Measurements from ENCODE around the gene GNRH2. TPM values are rescaled to one million over a fixed set of nuclear protein-coding genes. Genes with fewer than 3 reads are reported as not detected.

Gene GNRH2
- polyA plus RNA-seq, 1 of the 3 experiments (the other 2 are of a cell fraction): 0.58 TPM

DNA sequence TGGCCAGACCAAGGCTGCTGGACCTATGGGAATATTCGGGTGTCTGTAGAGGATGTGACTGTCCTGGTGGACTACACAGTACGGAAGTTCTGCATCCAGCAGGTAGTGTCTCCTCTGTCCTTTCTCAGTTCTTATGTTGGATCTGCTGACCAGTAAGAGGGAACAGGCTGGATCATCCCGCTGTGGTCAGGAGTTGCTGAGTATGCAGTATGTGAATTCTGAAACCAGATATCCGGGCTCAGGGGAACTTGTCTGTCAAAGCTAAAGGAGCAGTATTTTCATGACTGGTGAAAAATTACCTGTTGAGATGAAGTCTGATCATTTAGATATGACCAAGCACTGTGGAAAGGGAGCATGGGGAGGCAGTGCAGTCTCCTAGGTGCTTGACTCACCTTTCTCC lies 22.1 kb upstream of the GNRH2 start:
- TF ChIP-seq SMC3 (IDR thresholded peaks at IDR 0.05; ENCODE audit: low read depth, low read length): no peak
- no peak for TF ChIP-seq NRF1 (IDR thresholded peaks at IDR 0.05; ENCODE audit: low read depth, low read length)
- no peak for TF ChIP-seq JUND (IDR thresholded peaks at IDR 0.05)
- TF ChIP-seq, protein P1, sequence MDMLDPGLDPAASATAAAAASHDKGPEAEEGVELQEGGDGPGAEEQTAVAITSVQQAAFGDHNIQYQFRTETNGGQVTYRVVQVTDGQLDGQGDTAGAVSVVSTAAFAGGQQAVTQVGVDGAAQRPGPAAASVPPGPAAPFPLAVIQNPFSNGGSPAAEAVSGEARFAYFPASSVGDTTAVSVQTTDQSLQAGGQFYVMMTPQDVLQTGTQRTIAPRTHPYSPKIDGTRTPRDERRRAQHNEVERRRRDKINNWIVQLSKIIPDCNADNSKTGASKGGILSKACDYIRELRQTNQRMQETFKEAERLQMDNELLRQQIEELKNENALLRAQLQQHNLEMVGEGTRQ (IDR thresholded peaks at IDR 0.05; ENCODE audit: borderline replicate concordance, low read depth, low read length): no peak
- TF ChIP-seq NFIC (IDR thresholded peaks at IDR 0.05; ENCODE audit: borderline replicate concordance): no peak
- TF ChIP-seq RXRA (IDR thresholded peaks at IDR 0.05; ENCODE audit: borderline replicate concordance, low read depth): no peak
- TF ChIP-seq, protein P2, sequence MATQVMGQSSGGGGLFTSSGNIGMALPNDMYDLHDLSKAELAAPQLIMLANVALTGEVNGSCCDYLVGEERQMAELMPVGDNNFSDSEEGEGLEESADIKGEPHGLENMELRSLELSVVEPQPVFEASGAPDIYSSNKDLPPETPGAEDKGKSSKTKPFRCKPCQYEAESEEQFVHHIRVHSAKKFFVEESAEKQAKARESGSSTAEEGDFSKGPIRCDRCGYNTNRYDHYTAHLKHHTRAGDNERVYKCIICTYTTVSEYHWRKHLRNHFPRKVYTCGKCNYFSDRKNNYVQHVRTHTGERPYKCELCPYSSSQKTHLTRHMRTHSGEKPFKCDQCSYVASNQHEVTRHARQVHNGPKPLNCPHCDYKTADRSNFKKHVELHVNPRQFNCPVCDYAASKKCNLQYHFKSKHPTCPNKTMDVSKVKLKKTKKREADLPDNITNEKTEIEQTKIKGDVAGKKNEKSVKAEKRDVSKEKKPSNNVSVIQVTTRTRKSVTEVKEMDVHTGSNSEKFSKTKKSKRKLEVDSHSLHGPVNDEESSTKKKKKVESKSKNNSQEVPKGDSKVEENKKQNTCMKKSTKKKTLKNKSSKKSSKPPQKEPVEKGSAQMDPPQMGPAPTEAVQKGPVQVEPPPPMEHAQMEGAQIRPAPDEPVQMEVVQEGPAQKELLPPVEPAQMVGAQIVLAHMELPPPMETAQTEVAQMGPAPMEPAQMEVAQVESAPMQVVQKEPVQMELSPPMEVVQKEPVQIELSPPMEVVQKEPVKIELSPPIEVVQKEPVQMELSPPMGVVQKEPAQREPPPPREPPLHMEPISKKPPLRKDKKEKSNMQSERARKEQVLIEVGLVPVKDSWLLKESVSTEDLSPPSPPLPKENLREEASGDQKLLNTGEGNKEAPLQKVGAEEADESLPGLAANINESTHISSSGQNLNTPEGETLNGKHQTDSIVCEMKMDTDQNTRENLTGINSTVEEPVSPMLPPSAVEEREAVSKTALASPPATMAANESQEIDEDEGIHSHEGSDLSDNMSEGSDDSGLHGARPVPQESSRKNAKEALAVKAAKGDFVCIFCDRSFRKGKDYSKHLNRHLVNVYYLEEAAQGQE (IDR thresholded peaks at IDR 0.05; ENCODE audit: low read depth, low read length): no peak
- TF ChIP-seq RFX5 (IDR thresholded peaks at IDR 0.05; ENCODE audit: low read length): no peak
- no peak for TF ChIP-seq ELF1 (IDR thresholded peaks at IDR 0.05)
- TF ChIP-seq, protein P3, sequence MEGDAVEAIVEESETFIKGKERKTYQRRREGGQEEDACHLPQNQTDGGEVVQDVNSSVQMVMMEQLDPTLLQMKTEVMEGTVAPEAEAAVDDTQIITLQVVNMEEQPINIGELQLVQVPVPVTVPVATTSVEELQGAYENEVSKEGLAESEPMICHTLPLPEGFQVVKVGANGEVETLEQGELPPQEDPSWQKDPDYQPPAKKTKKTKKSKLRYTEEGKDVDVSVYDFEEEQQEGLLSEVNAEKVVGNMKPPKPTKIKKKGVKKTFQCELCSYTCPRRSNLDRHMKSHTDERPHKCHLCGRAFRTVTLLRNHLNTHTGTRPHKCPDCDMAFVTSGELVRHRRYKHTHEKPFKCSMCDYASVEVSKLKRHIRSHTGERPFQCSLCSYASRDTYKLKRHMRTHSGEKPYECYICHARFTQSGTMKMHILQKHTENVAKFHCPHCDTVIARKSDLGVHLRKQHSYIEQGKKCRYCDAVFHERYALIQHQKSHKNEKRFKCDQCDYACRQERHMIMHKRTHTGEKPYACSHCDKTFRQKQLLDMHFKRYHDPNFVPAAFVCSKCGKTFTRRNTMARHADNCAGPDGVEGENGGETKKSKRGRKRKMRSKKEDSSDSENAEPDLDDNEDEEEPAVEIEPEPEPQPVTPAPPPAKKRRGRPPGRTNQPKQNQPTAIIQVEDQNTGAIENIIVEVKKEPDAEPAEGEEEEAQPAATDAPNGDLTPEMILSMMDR (IDR thresholded peaks at IDR 0.05): no peak
- TF ChIP-seq TCF12 (IDR thresholded peaks at IDR 0.05): no peak
- TF ChIP-seq GATA2 (CRISPR knock-in tag; IDR thresholded peaks at IDR 0.05): no peak
- no peak for TF ChIP-seq CHD2 (IDR thresholded peaks at IDR 0.05; ENCODE audit: low read length, partially characterized antibody)
- TF ChIP-seq GABPA (IDR thresholded peaks at IDR 0.05; ENCODE audit: low read depth): no peak
- TF ChIP-seq, protein P4, sequence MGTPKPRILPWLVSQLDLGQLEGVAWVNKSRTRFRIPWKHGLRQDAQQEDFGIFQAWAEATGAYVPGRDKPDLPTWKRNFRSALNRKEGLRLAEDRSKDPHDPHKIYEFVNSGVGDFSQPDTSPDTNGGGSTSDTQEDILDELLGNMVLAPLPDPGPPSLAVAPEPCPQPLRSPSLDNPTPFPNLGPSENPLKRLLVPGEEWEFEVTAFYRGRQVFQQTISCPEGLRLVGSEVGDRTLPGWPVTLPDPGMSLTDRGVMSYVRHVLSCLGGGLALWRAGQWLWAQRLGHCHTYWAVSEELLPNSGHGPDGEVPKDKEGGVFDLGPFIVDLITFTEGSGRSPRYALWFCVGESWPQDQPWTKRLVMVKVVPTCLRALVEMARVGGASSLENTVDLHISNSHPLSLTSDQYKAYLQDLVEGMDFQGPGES (IDR thresholded peaks at IDR 0.05; ENCODE audit: low read depth, low read length): no peak
- no peak for TF ChIP-seq YY1 (IDR thresholded peaks at IDR 0.05; ENCODE audit: low read depth)
- no peak for TF ChIP-seq RAD21 (IDR thresholded peaks at IDR 0.05; ENCODE audit: low read length)
- Histone ChIP-seq H3K4me3 (ENCODE audit: low read depth in 2 of 2, low read length in 1 of 2) (no peak overlapping the region), H3K27ac (ENCODE audit: low read depth in 2 of 2, low read length in 1 of 2) (no peak overlapping the region), H3K9me2 (no peaks in the 10 kb centered on the region), H3K36me3 (replicated peaks in 1 of 2; ENCODE audit: control insufficient read depth in 1 of 2, insufficient read depth in 2 of 2, low read length in 1 of 2) (peaks cover 20 to 50% of the 10 kb centered on the region in 2 experiments), H3K9me3 (no peaks in the 10 kb centered on the region), H2AFZ (ENCODE audit: low read depth) (no peak overlapping the region), H3K9ac (no peak overlapping the region), H4K20me1 (ENCODE audit: insufficient read depth) (no peaks in the 10 kb centered on the region), H3F3A (replicated peaks; ENCODE audit: insufficient read depth) (no peaks in the 10 kb centered on the region), H3K79me2 (ENCODE audit: insufficient read depth) (no peaks in the 10 kb centered on the region), H3K27me3 (ENCODE audit: insufficient read depth) (no peaks in the 10 kb centered on the region), H3K4me2 (no peak overlapping the region), H3K4me1 (ENCODE audit: control insufficient read depth in 1 of 2, insufficient read depth in 2 of 2, low read depth in 1 of 2, low read length in 1 of 2) (no peaks in the 10 kb centered on the region)
- no peak for DNase-seq
- 88% methylated on average over 4 of the region's 4 CpGs for WGBS (ENCODE audit: low lambda C conversion rate)
- CTCF ChIA-PET: interaction anchor here (1.1 kb wide), 1 partner anchor 21 kb away, joined by 3 read pairs; no protein-coding TSS in a partner anchor
- POLR2A ChIA-PET: no interaction called here
